ENCODE data around the gene SUSD5.

DNA sequence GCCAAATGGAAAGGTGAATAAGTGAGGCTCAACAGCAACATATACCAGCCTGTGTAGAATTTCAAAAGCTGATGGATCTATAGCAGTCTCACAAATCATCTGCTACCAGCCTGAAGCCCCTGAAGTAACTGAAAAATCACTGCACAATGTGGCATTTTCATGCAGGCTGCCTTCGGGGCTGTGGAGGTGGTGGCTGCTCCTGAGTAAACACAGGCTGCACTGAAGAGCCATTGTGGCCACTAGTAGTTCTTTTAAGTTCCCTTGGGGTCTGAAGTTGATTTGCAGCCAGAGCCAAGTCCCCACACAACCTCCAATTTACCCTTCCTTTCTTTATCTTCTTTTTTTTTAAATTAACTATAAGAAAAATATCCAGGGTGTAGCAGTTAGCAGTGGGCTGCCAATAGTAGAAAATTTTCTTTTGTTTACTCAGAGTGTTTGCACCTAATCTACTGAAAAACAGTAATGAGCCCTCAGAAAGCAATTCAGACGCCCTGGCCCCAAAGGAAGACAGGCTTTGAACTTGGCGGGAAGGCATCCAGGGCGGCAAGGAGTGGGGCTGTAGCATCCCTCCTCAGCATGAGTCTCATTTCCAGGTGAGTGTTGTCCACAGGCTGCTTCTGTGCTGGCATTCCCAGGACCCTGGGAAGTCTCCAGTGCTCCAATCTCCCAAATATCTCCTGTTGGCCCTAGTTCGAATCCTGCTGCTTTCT is 13.3 kb upstream of the SUSD5 start:
- TF ChIP-seq, protein P1, sequence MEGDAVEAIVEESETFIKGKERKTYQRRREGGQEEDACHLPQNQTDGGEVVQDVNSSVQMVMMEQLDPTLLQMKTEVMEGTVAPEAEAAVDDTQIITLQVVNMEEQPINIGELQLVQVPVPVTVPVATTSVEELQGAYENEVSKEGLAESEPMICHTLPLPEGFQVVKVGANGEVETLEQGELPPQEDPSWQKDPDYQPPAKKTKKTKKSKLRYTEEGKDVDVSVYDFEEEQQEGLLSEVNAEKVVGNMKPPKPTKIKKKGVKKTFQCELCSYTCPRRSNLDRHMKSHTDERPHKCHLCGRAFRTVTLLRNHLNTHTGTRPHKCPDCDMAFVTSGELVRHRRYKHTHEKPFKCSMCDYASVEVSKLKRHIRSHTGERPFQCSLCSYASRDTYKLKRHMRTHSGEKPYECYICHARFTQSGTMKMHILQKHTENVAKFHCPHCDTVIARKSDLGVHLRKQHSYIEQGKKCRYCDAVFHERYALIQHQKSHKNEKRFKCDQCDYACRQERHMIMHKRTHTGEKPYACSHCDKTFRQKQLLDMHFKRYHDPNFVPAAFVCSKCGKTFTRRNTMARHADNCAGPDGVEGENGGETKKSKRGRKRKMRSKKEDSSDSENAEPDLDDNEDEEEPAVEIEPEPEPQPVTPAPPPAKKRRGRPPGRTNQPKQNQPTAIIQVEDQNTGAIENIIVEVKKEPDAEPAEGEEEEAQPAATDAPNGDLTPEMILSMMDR (IDR thresholded peaks at IDR 0.05; ENCODE audit: poor library complexity): no peak
- TF ChIP-seq EZH2 (IDR thresholded peaks at IDR 0.05; ENCODE audit: borderline replicate concordance) (no peak), EZH2phosphoT487 (IDR thresholded peaks at IDR 0.05; ENCODE audit: low read depth, severe bottlenecking, unreplicated experiment) (no peak)
